KBM-7 (cell line): Measurements from ENCODE around the gene SLC7A4.

ENCODE experiments used
- DNase-seq: peaks from one replicate; pipeline ENCODE4 v3.0.0-alpha.2; 2015
- in situ Hi-C: fragments of 300-500 bp; cut with MboI; formaldehyde crosslinking; loops from 2 replicates; pipeline ENCODE4 v1.14.3; 2020; ENCODE audit warnings: low sequenced_read_pairs, low pct_unique_long_range_greater_than_20kb, mixed read lengths

Gene SLC7A4

GRCh38 chr22:21026783-21027692, 5.3 kb downstream of the SLC7A4 start:
- in situ Hi-C loops: no loop called here
- DNase-seq: no peak

- in situ Hi-C loops: no loop called here
- DNase-seq: no peak
These were observed 6.3 kb downstream of the SLC7A4 start for GRCh38 chr22:21025763-21026755.

- no peak for DNase-seq
These were observed 7.1 kb downstream of the SLC7A4 start for GRCh38 chr22:21025266-21025665.

GRCh38 chr22:21022955-21023614, 9.3 kb downstream of the SLC7A4 start:
- no peak for DNase-seq
- in situ Hi-C loops: no loop called here

More at GRCh38 chr22:21025266-21025665, 7.1 kb downstream of the SLC7A4 start:
- in situ Hi-C loops: no loop called here

GRCh38 chr22:21022507-21022906, 9.9 kb downstream of the SLC7A4 start:
- DNase-seq: no peak
- in situ Hi-C loops: no loop called here

- in situ Hi-C loops: no loop called here
These were observed 11.4 kb downstream of the SLC7A4 start for GRCh38 chr22:21020802-21021429.

GRCh38 chr22:21018314-21018713, 14.0 kb downstream of the SLC7A4 start:
- in situ Hi-C loops: no loop called here
- DNase-seq: no peak

More at GRCh38 chr22:21020802-21021429, 11.4 kb downstream of the SLC7A4 start:
- DNase-seq: peak; percentile 38

GRCh38 chr22:21016644-21017420, 15.5 kb downstream of the SLC7A4 start:
- DNase-seq: no peak
- in situ Hi-C loops: no loop called here

- in situ Hi-C loops: no loop called here
- DNase-seq: no peak
These were observed 16.8 kb downstream of the SLC7A4 start for GRCh38 chr22:21015466-21016006.

- no peak for DNase-seq
- in situ Hi-C loops: no loop called here
These were observed 17.5 kb downstream of the SLC7A4 start, which contains the start of gene P2RX6 for GRCh38 chr22:21014726-21015465. TSS of gene P2RX6 (plus strand) at chr22:21015165. CDS start at chr22:21015175, 10 bp downstream.

GRCh38 chr22:21014202-21014725, 18.1 kb downstream of the SLC7A4 start:
- in situ Hi-C loops: no loop called here
- peak; percentile 93 for DNase-seq

GRCh38 chr22:21013657-21014201, 18.6 kb downstream of the SLC7A4 start:
- in situ Hi-C loops: no loop called here

GRCh38 chr22:21012446-21013407, 19.6 kb downstream of the SLC7A4 start:
- in situ Hi-C loops: no loop called here
- no peak for DNase-seq

More at GRCh38 chr22:21013657-21014201, 18.6 kb downstream of the SLC7A4 start:
- no peak for DNase-seq

- in situ Hi-C loops: no loop called here
- DNase-seq: no peak
These were observed 21.8 kb downstream of the SLC7A4 start for GRCh38 chr22:21010426-21011113.
